ENCODE data around the gene RNU6-8.
A peak's percentile ranks its signal among the peaks of the same experiment; 100 is the strongest.

Gene RNU6-8

GRCh38 chr14:32203928-32204357 is 874 bp upstream of the RNU6-8 start:
- DNase-seq, result peak; percentile 44

DNA sequence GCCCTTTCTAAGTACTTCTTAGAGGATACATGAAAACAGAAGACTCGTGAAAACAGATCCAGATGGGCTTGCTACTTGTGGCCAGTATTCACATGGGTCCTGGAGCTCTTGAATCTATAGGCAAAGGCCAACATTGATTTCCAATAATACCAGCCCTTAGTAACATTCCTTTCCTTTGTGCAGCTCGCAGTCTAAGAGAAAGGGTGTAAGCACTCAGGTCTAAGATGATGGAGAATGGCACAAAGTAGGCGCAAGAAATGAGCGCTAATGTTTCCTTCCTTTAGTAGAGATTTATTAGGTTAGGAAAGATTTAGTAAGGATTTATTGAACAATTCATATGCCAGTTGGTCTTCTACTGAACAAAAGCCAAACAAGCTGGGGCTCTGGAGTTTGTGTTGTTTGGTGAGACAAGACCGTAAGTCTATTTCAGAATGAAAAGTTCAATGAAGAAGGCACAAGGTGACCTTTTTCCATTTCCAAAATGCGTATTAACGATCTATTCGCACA is 525 bp downstream of the RNU6-8 start:
- peak; percentile 43 for DNase-seq

DNA sequence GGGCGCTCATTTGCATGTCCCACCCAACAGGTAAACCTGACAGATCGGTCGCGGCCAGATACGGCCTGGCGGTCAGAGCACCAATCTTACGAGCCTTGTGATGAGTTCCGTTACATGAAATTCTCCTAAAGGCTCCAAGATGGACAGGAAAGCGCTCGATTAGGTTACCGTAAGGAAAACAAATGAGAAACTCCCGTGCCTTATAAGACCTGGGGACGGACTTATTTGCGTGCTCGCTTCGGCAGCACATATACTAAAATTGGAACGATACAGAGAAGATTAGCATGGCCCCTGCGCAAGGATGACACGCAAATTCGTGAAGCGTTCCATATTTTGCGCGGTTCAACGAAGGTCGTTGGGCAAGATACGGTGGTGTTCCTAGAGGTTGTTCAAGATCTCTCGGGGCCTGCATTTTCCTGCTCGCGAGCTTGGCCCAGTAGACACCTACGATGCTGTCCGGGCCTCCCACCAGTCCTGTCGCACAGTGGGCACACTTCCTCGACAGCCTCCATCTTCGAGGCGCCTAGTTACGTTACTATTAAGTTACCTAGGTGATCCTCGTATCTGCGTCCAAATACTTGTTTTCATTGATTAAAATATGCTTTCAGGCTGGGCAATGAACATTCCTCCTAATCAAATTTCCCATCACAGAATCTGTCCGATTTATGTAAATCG is 1.1 kb downstream of the RNU6-8 start, which contains the start of gene RNU6-7:
TSS of gene RNU6-7 (plus strand) at position 230 of the 675 bp plus-strand sequence.
- no peak for DNase-seq

GRCh38 chr14:32201193-32201815 is 1.8 kb downstream of the RNU6-8 start:
- peak; percentile 90 for DNase-seq

DNA sequence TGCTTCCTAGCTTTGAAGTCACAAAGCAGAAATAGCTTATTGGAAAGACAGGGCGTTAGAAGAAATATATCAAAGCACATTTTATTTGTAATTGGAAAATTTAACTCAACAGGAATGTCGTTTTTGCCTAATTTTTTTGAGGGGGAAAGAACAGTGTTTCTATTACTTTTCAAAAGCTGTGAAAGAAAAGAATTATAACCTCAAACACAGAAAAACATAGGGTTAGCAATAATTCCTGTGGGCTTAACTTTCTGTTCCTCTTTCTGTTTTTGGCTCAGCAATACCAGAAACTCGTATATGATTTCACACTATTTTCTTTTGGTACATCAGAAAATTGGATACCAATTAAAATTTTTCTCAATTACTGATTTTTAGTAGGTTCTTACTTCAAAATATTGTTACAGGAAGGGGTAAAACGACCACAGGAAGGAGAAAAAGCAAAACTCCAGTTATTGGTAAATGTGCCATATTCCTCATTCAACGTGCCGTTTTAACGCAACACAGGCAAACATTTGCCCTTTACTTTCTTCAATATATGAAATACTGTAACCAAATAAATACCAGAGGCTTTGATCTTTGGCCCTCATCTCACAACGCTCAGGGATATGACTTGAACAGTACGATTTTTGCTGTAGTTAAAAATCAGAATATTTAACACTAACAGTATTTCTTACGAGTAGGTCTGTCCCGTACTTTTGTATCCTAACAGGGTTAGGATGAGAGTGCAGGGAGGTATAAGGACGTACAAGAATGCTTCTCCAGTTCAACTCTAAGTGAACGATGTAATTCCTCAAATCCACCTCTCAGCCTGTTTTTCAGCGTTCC is 2.5 kb downstream of the RNU6-8 start:
- no peak for DNase-seq

GRCh38 chr14:32197919-32198318 is 5.2 kb downstream of the RNU6-8 start:
- no peak for DNase-seq

DNA sequence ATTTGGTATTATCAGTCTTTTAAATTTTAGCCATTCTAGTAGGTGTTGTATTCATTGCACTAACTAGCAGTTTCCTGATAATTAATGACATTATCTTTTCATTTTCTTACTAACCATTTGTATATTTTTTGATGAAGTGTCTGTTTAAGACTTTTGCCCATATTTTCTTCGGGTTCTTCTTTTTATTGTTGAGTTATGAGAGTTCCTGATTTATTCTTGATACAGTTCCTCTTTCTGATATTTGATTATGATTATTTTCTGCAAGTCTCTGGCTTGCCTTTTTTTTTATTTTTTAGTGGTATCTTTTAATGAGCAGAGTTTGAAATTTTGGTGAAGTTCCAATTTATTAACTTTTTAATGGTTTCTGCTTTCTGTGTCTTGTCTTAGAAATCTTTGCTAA is 7.4 kb downstream of the RNU6-8 start:
- DNase-seq, result no peak

GRCh38 chr14:32193532-32193931 is 9.5 kb downstream of the RNU6-8 start:
- DNase-seq, result no peak

- DNase-seq, result no peak
Measured at GRCh38 chr14:32192712-32193373, 10.2 kb downstream of the RNU6-8 start.

DNA sequence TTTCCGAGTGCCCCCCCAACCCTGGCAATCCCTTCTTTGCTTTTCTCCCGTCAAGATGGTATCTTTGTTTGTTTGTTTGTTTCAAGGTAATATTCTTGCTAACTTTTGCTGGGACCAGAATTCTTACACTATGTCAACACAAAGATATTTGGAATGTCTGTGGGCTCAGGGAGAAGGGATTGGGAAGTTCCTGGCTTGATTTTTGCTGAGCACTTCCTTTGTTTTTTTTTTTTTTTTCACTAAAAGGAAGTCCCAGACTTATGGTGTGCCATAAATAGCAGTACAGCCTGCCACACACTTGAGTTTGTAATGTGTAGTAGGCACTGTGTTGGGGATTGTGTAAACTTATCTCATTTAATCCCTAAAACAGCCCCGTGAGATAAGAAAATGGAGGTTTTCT is 12.4 kb downstream of the RNU6-8 start:
- DNase-seq, result no peak

- DNase-seq, result no peak
Measured at GRCh38 chr14:32189811-32190210, 13.3 kb downstream of the RNU6-8 start.

DNA sequence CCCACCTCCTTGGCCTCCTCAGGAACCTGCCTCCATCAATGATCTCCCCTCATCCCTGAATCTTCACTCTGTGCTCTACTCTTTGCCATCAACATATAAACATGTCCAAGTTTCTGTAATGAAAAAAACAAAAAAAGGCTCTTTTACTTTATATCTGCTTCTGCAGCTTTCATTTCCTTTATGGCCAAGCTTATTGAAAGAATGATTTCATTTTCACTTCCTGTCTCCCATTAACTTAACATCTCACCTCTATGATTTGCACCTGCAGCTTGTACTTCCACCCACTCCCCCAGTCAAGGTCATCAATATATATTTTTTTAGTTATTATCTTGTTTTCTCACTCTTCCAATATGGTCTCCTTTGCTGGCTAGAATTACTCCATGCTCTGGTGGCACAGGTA is 16.8 kb downstream of the RNU6-8 start:
- DNase-seq, result no peak

DNA sequence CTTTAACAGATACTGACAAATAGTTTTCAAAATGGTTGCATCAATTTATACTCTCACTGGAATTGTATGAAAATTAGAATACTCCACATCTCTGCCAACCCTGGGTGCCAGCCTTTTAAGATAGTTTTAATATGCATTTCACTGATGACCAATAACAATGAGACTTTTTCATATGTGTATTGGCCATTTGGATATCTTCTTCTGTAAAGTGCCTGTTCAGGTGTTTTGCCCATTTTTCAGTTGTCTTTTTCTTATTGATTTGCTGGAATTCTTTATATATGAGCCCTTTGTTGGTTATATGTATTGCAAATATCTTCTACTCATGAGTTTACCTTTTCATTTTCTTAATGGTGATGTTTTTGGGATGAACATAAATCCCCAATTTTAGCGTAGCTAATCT is 18.0 kb downstream of the RNU6-8 start:
- DNase-seq, result no peak

- DNase-seq, result no peak
Measured at GRCh38 chr14:32183151-32184058, 19.7 kb downstream of the RNU6-8 start.

DNA sequence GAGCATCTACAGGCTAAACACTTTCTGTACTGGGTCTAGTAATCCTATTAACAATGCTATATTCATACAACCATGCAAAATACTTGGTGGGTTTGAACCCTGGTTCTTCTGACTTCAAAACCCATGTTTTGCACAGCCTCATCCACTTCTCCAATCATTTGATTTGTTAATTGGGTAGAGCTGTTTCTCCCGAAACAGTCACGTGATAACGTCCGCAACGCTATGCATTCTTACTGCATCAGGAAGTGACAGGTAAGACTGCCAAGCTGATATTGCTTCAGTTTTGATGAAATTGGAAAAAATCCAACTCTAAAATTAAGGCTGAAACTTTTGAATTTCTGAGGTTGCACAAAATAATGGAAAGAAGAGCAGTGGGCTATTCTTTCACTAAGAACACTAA is 31.6 kb downstream of the RNU6-8 start:
- DNase-seq, result no peak

DNA sequence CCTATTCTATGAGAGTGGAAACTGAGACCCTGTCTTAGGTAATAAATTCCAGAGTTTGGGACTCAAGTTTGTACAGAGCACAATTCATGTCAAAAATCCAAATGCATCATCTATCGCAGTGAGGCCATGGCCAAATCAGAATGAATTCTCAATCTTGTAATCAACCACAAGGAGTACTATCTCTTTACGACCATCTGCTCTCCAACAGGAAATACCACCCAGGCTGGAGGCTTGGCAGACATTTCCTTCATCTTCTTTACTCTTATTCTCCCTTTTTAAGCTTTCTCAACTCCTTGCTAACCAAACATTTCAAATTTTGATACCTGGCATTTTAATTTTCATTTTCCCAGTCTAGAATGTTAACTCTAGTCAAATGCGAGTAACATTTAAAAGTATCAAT is 33.9 kb downstream of the RNU6-8 start:
- no peak for DNase-seq

GRCh38 chr14:32167907-32168306 is 35.2 kb downstream of the RNU6-8 start:
- DNase-seq, result no peak

DNA sequence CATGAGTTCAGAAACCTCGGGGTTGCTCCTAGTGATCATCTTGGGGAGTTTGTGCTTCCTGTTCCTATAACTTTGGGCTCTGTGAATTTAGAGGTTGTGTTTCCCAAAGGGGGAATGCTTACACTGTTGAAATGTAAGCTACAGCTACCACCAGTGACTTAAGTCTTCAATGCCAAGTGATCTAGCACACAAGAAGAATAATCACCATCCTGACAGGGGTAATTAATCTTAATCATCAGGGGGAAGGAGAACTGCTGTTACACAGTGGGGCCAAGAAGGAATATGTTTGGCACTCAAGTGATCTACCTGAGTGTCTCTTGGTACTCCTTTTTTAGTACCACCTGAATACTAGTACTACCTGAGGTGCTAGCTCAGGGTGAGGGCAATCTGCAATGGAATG is 36.1 kb downstream of the RNU6-8 start:
- DNase-seq, result no peak

DNA sequence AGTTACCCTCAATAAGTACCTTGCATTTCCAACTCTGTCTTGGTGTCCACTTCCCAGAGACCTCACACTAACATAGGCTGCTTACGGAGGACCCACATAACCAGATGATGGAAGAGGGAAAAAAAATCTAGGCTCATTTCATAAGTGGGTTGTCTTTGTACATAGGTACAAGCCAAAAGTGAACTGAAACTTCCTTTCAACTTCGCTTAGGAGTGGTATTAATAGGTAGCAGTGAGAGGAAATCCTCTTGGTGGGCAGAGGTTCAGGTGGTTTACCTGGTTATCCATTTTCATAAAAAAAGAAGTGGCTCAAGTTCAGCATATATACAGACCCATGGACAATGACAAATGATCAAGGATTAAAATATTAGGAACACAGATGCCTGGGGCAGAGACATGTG is 37.0 kb downstream of the RNU6-8 start:
- DNase-seq, result no peak
